CD4-positive, CD25-positive, alpha-beta regulatory T cell (primary cell): ENCODE measurements around the gene SNTB2. TPM values are rescaled to one million over a fixed set of nuclear protein-coding genes. Genes with fewer than 3 reads are reported as not detected.
"Not testable (repeated sequence)": the region's sequence is repeated elsewhere in the genome, so short reads cannot be mapped to it uniquely, and the experiment has no call there.

Experiments
- ATAC-seq, 2 donors: fragments of 150-1000 bp; cut with Tn5 transposase; one replicate each; pipeline ENCODE4 v1.10.0; 2021; ENCODE audit warnings: low read depth in 2 of 2, moderate number of reproducible peaks in 2 of 2, moderate library complexity in 1 of 2
- DNase-seq, 3 donors: peaks; one replicate each; pipeline versions ENCODE4 v3.0.0 to v3.0.0-alpha.2; 2012 to 2022; ENCODE audit warnings: mixed read lengths in 1 of 3
- H3K27ac ChIP-seq: one replicate; pipeline ENCODE4 v1.7.0; 2013; ENCODE audit warnings: mild to moderate bottlenecking, low read length; ENCODE audit not compliant: insufficient read depth, poor library complexity, severe bottlenecking
- H3K27me3 ChIP-seq: one replicate; pipeline ENCODE4 v1.7.0; 2013; ENCODE audit warnings: low read length; ENCODE audit not compliant: control insufficient read depth, insufficient read depth
- H3K36me3 ChIP-seq: one replicate; pipeline ENCODE4 v1.7.0; 2013; ENCODE audit warnings: mild to moderate bottlenecking, low read length, moderate library complexity; ENCODE audit not compliant: control insufficient read depth, insufficient read depth
- H3K4me1 ChIP-seq: 2 replicates; pipeline ENCODE4 v1.7.0; 2013; ENCODE audit warnings: mild to moderate bottlenecking, low read length; ENCODE audit not compliant: insufficient read depth, control insufficient read depth, poor library complexity, severe bottlenecking
- H3K4me3 ChIP-seq: one replicate; pipeline ENCODE4 v1.7.0; 2013; ENCODE audit warnings: low read depth, mild to moderate bottlenecking, low read length, moderate library complexity
- H3K9me3 ChIP-seq, 2 experiments: 1 replicate in 1 of 2; 2 replicates in 1 of 2; pipeline ENCODE4 v1.7.0; 2013; ENCODE audit warnings: low read length in 2 of 2, mild to moderate bottlenecking in 1 of 2, moderate library complexity in 1 of 2; ENCODE audit not compliant: control insufficient read depth in 2 of 2
- H3K27ac Mint-ChIP-seq, 3 donors: one replicate each; pipeline ENCODE4 v1.8.0; 2020 to 2022; ENCODE audit warnings: mild to moderate bottlenecking in 3 of 3, mixed read lengths in 3 of 3, moderate library complexity in 2 of 3
- H3K27me3 Mint-ChIP-seq: one replicate; pipeline ENCODE4 v1.8.0; 2022; ENCODE audit warnings: mild to moderate bottlenecking, mixed read lengths
- H3K36me3 Mint-ChIP-seq: one replicate; pipeline ENCODE4 v1.8.0; 2020; ENCODE audit warnings: mixed read lengths
- H3K4me1 Mint-ChIP-seq, 4 donors: one replicate each; pipeline ENCODE4 v1.8.0; 2020 to 2022; ENCODE audit warnings: mixed read lengths in 4 of 4, mild to moderate bottlenecking in 1 of 4
- H3K4me3 Mint-ChIP-seq, 4 donors: one replicate each; pipeline ENCODE4 v1.8.0; 2020 to 2022; ENCODE audit warnings: mild to moderate bottlenecking in 4 of 4, mixed read lengths in 4 of 4, moderate library complexity in 3 of 4
- H3K9me3 Mint-ChIP-seq, 7 donors: one replicate each; pipeline ENCODE4 v1.8.0; 2020 to 2022; ENCODE audit warnings: mixed read lengths in 7 of 7, mild to moderate bottlenecking in 3 of 7, moderate library complexity in 2 of 7
- polyA plus RNA-seq, 4 donors: library from polyadenylated mRNA; unstranded; fragments of 300-500 nt; fragmentation: Illumina TruSeq; gene quantifications; one replicate each; pipeline ENCODE4 v1.2.3, GENCODE V29; 2021
- total RNA-seq: library from RNA; stranded (reverse); gene quantifications from one replicate; pipeline ENCODE4 v1.2.3, GENCODE V29; 2022

SNTB2 gene
- total and polyA plus RNA-seq, 5 donors from 2014 or later = 5.9 to 25.9 (median 7.7) TPM

DNA sequence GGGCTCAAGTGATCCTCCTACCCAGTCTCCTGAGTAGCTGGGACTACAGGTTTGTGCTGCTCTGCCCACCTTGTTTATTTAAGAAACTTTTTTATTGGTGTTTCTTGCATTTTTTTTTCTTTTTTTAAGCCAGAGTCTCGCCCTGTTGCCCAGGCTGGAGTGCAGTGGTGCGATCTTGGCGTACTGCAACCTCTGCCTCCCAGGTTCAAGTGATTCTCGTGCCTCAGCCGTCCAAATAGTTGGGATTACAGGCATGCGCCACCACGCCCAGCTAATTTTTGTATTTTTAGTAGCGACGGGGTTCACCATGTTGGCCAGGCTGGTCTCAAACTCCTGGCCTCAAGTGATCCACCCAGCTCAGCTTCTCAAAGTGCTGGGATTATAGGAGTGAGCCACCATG lies 37.3 kb upstream of the SNTB2 start:
- not testable (repeated sequence) for H3K4me3 Mint-ChIP-seq, H3K27ac Mint-ChIP-seq, H3K27ac ChIP-seq, H3K9me3 ChIP-seq, H3K4me1 Mint-ChIP-seq, ATAC-seq, H3K27me3 ChIP-seq, H3K9me3 Mint-ChIP-seq, H3K4me3 ChIP-seq, H3K4me1 ChIP-seq, H3K27me3 Mint-ChIP-seq, DNase-seq
- peaks cover 45% of the 10 kb centered on the region for H3K36me3 ChIP-seq
- H3K36me3 Mint-ChIP-seq = peaks cover 16% of the 10 kb centered on the region

DNA sequence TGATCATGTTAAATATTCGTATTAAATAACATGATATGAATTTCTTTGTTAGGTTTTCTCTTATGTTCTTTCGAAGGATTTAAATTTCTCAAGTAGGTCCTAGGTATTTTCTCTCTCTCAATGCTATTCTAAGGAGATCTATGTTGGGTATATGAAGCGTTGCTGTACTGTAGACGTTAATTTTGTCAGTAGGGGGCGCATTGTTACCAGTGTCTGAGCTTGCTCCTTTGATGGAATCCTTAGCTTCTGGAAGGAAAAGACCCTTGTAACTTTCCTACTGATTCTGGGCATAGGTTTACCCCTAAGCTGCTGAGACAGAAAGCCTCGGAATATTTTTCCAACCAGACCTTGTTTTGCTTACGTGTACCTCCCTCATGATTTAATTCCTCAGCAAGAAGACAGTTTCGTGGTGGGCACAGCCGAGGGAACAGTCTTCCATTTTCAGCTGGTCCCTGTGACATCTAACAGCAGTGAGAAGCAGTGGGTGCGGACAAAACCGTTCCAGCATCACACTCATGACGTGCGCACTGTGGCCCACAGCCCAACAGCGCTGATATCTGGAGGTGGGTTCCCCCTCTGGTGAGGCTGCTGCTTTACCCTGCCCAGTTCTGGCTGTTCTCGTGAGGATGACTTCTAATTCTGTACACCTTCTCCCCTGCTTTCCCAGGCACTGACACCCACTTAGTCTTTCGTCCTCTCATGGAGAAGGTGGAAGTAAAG lies 36.7 kb upstream of the SNTB2 start:
- no peak overlapping the region for H3K4me3 ChIP-seq
- peaks cover 51% of the 10 kb centered on the region for H3K36me3 ChIP-seq
- peaks cover 22% of the 10 kb centered on the region for H3K36me3 Mint-ChIP-seq
- ATAC-seq (peak in 1 of 2 donors; percentile 47), DNase-seq (peak; percentile 33 to 76 (median 68))
- H3K4me1 ChIP-seq = no peaks in the 10 kb centered on the region
- no peaks in the 10 kb centered on the region for H3K9me3 Mint-ChIP-seq
- H3K4me1 Mint-ChIP-seq = peaks cover 0 to 10% (median 4%) of the 10 kb centered on the region in 4 donors
- H3K27me3 Mint-ChIP-seq = no peaks in the 10 kb centered on the region
- no peak overlapping the region for H3K4me3 Mint-ChIP-seq
- no peak overlapping the region for H3K27ac ChIP-seq
- H3K9me3 ChIP-seq = no peaks in the 10 kb centered on the region
- H3K27me3 ChIP-seq = no peaks in the 10 kb centered on the region
- peak overlapping the region in 1 of 3 donors; percentile 42 for H3K27ac Mint-ChIP-seq

DNA sequence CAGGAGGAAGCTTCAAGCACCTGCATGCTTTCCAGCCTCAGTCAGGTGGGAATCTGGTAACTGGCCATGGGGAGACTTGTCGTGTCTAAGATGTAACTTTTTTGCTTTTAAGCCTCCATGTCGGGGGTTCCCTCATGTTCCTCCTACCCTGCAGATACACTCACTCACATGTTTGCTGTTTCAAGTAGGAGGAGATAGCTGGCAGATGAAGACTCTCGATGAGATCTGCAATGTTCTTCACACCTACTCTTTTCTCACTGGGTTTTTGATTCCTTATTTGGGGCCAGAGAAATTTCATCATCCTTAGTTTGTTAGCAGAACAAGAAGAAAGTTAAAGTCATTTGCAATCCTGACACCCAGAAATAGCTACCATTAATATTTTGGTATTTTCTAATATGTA lies 29.8 kb upstream of the SNTB2 start:
- no peaks in the 10 kb centered on the region for H3K9me3 ChIP-seq
- no peaks in the 10 kb centered on the region for H3K4me1 ChIP-seq
- no peaks in the 10 kb centered on the region for H3K27me3 ChIP-seq
- peaks cover 74% of the 10 kb centered on the region for H3K36me3 ChIP-seq
- no peak overlapping the region for H3K27ac ChIP-seq
- DNase-seq = no peak
- H3K27me3 Mint-ChIP-seq = no peaks in the 10 kb centered on the region
- ATAC-seq = no peak
- H3K4me1 Mint-ChIP-seq = peaks cover 0 to 5% (median 2%) of the 10 kb centered on the region in 4 donors
- H3K4me3 Mint-ChIP-seq = no peak overlapping the region
- no peak overlapping the region for H3K4me3 ChIP-seq
- H3K9me3 Mint-ChIP-seq = no peaks in the 10 kb centered on the region
- H3K27ac Mint-ChIP-seq = peak overlapping the region in 1 of 3 donors; percentile 37
- peaks cover 49% of the 10 kb centered on the region for H3K36me3 Mint-ChIP-seq

DNA sequence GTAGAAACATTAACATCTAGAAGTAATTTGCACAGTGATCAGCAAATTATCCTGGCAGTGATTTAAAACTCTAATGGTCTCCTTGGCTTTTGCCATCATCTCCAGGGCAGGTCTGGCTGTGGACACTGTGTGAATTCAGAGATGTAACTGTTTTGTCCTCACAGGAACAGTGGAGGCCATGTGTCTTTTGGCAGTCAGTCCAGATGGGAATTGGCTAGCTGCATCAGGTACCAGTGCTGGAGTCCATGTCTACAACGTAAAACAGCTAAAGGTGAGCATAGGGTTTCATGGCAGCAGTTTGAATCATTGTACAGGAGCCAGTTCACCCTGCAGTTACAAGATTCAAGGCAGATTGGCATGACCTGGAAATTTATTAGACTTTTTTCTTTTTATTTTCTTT lies 26.8 kb upstream of the SNTB2 start:
- H3K36me3 Mint-ChIP-seq = peaks cover 53% of the 10 kb centered on the region
- peak overlapping the region in 1 of 3 donors; percentile 38 for H3K27ac Mint-ChIP-seq
- H3K27ac ChIP-seq = no peak overlapping the region
- H3K36me3 ChIP-seq = peaks cover 67% of the 10 kb centered on the region
- DNase-seq (no peak), ATAC-seq (no peak)
- peaks cover under 1 to 11% (median 4%) of the 10 kb centered on the region in 4 donors for H3K4me1 Mint-ChIP-seq
- no peaks in the 10 kb centered on the region for H3K9me3 Mint-ChIP-seq
- no peaks in the 10 kb centered on the region for H3K27me3 ChIP-seq
- H3K4me3 ChIP-seq = no peak overlapping the region
- H3K4me1 ChIP-seq = no peaks in the 10 kb centered on the region
- no peak overlapping the region for H3K4me3 Mint-ChIP-seq
- no peaks in the 10 kb centered on the region for H3K9me3 ChIP-seq
- H3K27me3 Mint-ChIP-seq = no peaks in the 10 kb centered on the region

DNA sequence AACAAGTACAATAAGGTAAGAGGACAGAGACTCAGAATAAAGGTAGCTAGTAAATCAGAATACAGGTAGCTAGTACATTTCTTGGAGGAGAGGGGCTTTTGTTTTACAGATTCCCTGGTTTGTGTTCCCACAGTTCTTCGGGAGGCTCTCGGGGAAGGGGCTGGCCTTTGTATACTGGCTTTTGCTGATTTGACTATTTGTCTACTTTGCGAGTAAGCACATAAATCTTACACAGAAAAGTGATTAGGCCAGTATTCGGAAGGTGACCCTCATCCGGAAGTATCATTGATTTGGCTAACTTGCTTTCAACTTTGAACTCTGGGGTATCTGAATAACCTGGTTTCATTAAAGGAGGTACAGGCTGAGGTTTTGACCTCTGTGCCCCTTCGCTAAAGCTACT lies 21.4 kb upstream of the SNTB2 start:
- Histone ChIP-seq H3K36me3 (peaks cover 60% of the 10 kb centered on the region), H3K27me3 (no peaks in the 10 kb centered on the region), H3K4me3 (no peak overlapping the region), H3K4me1 (peaks cover 16% of the 10 kb centered on the region), H3K9me3 (no peaks in the 10 kb centered on the region), H3K27ac (no peak overlapping the region)
- H3K36me3 Mint-ChIP-seq = peaks cover 46% of the 10 kb centered on the region
- no peak overlapping the region for H3K4me3 Mint-ChIP-seq
- H3K27ac Mint-ChIP-seq = peak overlapping the region in 2 of 3 donors; percentile 85 to 91
- H3K4me1 Mint-ChIP-seq = peaks cover 12 to 25% (median 18%) of the 10 kb centered on the region in 4 donors
- ATAC-seq (no peak), DNase-seq (no peak)
- H3K27me3 Mint-ChIP-seq = no peaks in the 10 kb centered on the region
- H3K9me3 Mint-ChIP-seq = no peaks in the 10 kb centered on the region

DNA sequence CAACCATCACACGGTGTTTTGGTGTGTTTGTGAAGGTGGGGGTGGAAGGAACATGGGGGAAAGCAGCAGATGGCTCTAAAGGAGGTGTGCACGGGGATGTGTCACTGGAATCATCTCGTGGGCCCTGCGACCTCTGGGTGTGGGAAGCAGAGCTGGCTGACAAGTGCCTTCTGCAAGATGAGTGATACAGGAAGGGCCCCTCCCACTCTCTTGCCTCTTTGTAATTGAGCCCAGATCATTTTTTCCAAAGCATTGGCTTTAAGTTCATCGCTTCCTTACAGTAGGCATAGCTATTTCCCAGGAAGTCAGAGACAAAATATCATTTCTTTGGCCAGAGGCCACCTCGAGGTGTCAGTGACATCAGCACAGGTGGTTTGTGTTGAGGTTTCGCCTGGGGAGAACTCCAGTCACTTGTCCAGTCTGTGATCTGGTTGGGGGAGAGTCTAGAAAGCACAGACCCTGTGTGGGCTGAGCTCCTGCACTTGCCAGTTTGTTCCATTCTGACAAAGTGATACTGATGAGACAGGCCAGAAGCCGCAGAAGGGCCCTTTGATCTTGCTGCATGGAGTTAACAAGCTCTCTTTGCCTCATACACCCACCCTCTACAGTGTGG lies 20.6 kb upstream of the SNTB2 start:
- Mint-ChIP-seq H3K27me3 (no peaks in the 10 kb centered on the region), H3K27ac (peak overlapping the region; percentile 85 to 94 (median 91)), H3K36me3 (peaks cover 43% of the 10 kb centered on the region), H3K9me3 (no peaks in the 10 kb centered on the region), H3K4me3 (peak overlapping the region in 1 of 4 donors; percentile 16), H3K4me1 (peaks cover 12 to 25% (median 18%) of the 10 kb centered on the region in 4 donors)
- ATAC-seq = peak; percentile 50 to 55
- DNase-seq = peak in 1 of 3 donors; percentile 48
- peaks cover 16% of the 10 kb centered on the region for H3K4me1 ChIP-seq
- peaks cover 55% of the 10 kb centered on the region for H3K36me3 ChIP-seq
- H3K27ac ChIP-seq = no peak overlapping the region
- no peaks in the 10 kb centered on the region for H3K27me3 ChIP-seq
- peak overlapping the region; percentile 31 for H3K4me3 ChIP-seq
- no peaks in the 10 kb centered on the region for H3K9me3 ChIP-seq

DNA sequence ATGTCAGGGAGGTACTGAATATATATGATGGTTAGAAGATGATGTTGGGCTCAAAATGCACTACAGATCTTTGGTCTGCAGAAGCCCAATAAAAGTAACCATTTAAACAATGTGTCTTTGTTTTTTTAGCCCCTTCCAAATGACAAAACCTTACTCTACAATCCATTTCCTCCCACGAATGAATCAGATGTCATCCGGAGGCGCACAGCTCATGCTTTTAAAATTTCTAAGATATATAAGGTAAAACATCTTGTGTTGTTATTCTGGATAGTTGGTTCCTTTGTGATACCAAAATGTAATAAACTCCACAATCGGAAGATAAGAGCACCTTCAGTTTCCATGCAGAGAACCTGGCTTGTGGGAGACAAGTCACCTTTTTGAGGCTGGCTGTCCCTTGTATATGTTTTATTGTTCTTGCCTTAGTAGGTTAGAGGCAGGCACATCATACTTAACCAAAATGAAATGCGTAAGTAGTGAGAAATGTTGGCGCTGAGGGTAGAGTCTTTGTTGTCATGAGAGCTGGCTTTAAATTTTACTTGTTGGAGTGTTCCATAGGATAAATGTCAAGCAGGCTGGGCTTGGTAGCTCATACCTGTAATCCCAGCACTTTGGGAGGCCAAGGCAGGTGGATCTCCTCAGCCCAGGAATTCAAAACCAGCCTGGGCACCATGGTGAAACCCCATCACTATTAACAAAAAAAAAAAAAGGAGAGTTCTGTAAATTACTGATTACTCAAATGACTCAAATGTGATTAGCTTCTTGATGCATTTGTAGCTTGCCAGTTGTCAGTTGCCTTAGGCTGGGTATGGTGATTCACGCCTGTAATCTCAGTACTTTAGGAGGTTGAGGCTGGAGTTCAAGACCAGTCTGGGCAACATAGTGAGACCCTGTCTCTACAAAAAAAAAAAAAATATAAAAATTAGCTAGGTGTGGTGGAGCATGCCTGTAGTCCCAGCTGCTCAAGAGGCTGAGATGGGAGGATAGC lies 19.7 kb upstream of the SNTB2 start:
- H3K4me1 ChIP-seq = peaks cover 16% of the 10 kb centered on the region
- H3K36me3 Mint-ChIP-seq = peaks cover 47% of the 10 kb centered on the region
- peak overlapping the region; percentile 85 to 94 (median 91) for H3K27ac Mint-ChIP-seq
- H3K4me3 Mint-ChIP-seq = no peak overlapping the region
- no peaks in the 10 kb centered on the region for H3K27me3 ChIP-seq
- H3K27me3 Mint-ChIP-seq = no peaks in the 10 kb centered on the region
- no peak overlapping the region for H3K27ac ChIP-seq
- DNase-seq (no peak), ATAC-seq (no peak)
- H3K9me3 ChIP-seq = no peaks in the 10 kb centered on the region
- H3K4me1 Mint-ChIP-seq = peaks cover 12 to 25% (median 20%) of the 10 kb centered on the region in 4 donors
- H3K36me3 ChIP-seq = peaks cover 54% of the 10 kb centered on the region
- H3K4me3 ChIP-seq = no peak overlapping the region
- no peaks in the 10 kb centered on the region for H3K9me3 Mint-ChIP-seq
